ENCODE data around the gene SLC26A4. TPM values are rescaled to one million over a fixed set of nuclear protein-coding genes. Genes with fewer than 3 reads are reported as not detected.

SLC26A4 gene
- under 0.01 and 0.11 TPM in 2 replicates for total RNA-seq

DNA sequence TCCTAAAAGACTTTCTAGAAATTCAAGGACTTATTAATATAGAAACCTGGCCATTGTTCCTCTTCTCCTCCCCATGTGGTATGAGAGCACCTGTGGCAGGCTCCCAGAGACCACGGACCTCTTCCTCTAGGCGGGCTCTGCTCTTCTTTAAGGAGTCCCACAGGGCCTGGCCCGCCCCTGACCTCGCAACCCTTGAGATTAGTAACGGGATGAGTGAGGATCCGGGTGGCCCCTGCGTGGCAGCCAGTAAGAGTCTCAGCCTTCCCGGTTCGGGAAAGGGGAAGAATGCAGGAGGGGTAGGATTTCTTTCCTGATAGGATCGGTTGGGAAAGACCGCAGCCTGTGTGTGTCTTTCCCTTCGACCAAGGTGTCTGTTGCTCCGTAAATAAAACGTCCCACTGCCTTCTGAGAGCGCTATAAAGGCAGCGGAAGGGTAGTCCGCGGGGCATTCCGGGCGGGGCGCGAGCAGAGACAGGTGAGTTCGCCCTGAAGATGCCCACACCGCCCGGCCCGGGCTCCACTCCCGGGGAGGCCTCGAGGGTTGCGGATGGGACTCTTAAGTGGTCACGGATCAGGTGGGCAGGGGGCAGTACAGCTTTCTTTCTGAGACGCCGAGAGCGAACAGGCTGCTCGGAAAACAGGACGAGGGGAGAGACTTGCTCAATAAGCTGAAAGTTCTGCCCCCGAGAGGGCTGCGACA is at the start of gene SLC26A4:
Gene SLC26A4, plus strand, starts transcription at position 448 of the 700 bp plus-strand sequence. CDS start 814 bp downstream, outside the sequence.

GRCh38 chr7:107743567-107744344 is 83.1 kb downstream of the SLC26A4 start, which contains the start of gene CBLL1:
TSS of gene CBLL1 (plus strand) at chr7:107744142. CDS start at chr7:107744164, 22 bp downstream.

Small RNAs within 50 kb of the gene (small RNA-seq; reads per million reads assigned to genes)
- not detected for gene BANF1P5

Other genes starting within 250 kb of the SLC26A4 start
- not detected in 2 replicates for gene GPR22, start 190.8 kb upstream of the SLC26A4 start, total RNA-seq
- gene COG5, start 96.9 kb upstream of the SLC26A4 start, total RNA-seq, result 16.9 and 55.2 TPM in 2 replicates
- gene DUS4L, start 96.9 kb upstream of the SLC26A4 start, total RNA-seq, result 7.0 and 8.2 TPM in 2 replicates
- gene BCAP29, start 80.6 kb upstream of the SLC26A4 start, total RNA-seq, result 28.7 and 82.3 TPM in 2 replicates
- 29.3 and 31.8 TPM in 2 replicates for gene CBLL1, start 83.3 kb downstream of the SLC26A4 start, total RNA-seq
- gene SLC26A3, start 142.4 kb downstream of the SLC26A4 start, total RNA-seq, result 0.11 TPM in 1 of 2 replicates, not detected in the other
- gene DLD, start 230.4 kb downstream of the SLC26A4 start, total RNA-seq, result 64.4 and 69.8 TPM in 2 replicates